ENCODE data around the gene RNF112. TPM values are rescaled to one million over a fixed set of nuclear protein-coding genes. Genes with fewer than 3 reads are reported as not detected.

The RNF112 gene
- total and polyA plus RNA-seq, 2 of the 13 experiments (the other 11 are each of a cell fraction or from before 2014, with no cell fraction given) = 0.05 TPM; not detected in 1

- ChIA-PET POLR2A (no interaction called here), CTCF (ENCODE audit: low intra/inter-chr PET ratio, low total read pairs) (no interaction called here)
- Histone ChIP-seq H3K27ac (ENCODE audit: extremely low read length, insufficient read depth, low read length) (no peak overlapping the region), H3K36me3 (replicated peaks in 1 of 2; ENCODE audit: control insufficient read depth in 1 of 2, insufficient read depth in 2 of 2, low read length in 2 of 2) (no peaks in the 10 kb centered on the region), H2AFZ (ENCODE audit: low read length) (no peak overlapping the region), H3K9ac (ENCODE audit: insufficient read depth, low read depth, low read length) (no peak overlapping the region), H4K20me1 (ENCODE audit: insufficient read depth, low read length) (no peaks in the 10 kb centered on the region), H3K4me3 (replicated peaks in 1 of 3; ENCODE audit: insufficient read depth in 1 of 3, low read depth in 2 of 3, low read length in 3 of 3) (no peak overlapping the region), H3K79me2 (ENCODE audit: insufficient read depth, low read length) (no peaks in the 10 kb centered on the region), H3K4me2 (ENCODE audit: low read depth, low read length) (no peak overlapping the region), H3K9me3 (ENCODE audit: low read length) (no peaks in the 10 kb centered on the region), H3K4me1 (ENCODE audit: insufficient read depth, low read length) (no peaks in the 10 kb centered on the region), H3K27me3 (ENCODE audit: control insufficient read depth in 1 of 2, insufficient read depth in 2 of 2, low read length in 2 of 2) (peaks cover 12 to 58% of the 10 kb centered on the region in 2 experiments)
- in situ Hi-C loops (cut with HindIII; ENCODE audit: extremely low pct_ligation_motif_present, low pct_unique_long_range_greater_than_20kb) (no loop called here), intact Hi-C loops (cut with micrococcal nuclease; ENCODE audit: unreplicated experiment) (no loop called here)
- 49% methylated on average over 9 of the region's 12 CpGs for WGBS (ENCODE audit: low lambda C conversion rate)
- FAIRE-seq = no peak
- no peak for ATAC-seq
- DNase-seq (ENCODE audit: low spot score) = no peak
- BruUV-seq (replicated peaks) = no TSS peak
- TF ChIP-seq ZNF264 (CRISPR knock-in tag; IDR thresholded peaks at IDR 0.05) (no peak), MLX (CRISPR knock-in tag; IDR thresholded peaks at IDR 0.05) (no peak), ZFP36L2 (CRISPR knock-in tag; IDR thresholded peaks at IDR 0.05) (no peak), ZNF841 (CRISPR knock-in tag; IDR thresholded peaks at IDR 0.05; ENCODE audit: borderline replicate concordance) (no peak), NFATC3 (CRISPR knock-in tag; IDR thresholded peaks at IDR 0.05) (no peak), ZNF569 (CRISPR knock-in tag; IDR thresholded peaks at IDR 0.05; ENCODE audit: borderline replicate concordance) (no peak), ZNF407 (CRISPR knock-in tag; IDR thresholded peaks at IDR 0.05; ENCODE audit: not compliant biosample characterization) (no peak), PHF8 (CRISPR knock-in tag; IDR thresholded peaks at IDR 0.05) (no peak), EZH2 (conservative IDR thresholded peaks at IDR 0.05; ENCODE audit: low read depth, low read length) (no peak), ETV5 (CRISPR knock-in tag; IDR thresholded peaks at IDR 0.05; ENCODE audit: borderline replicate concordance) (no peak), ZSCAN29 (CRISPR knock-in tag; conservative IDR thresholded peaks at IDR 0.05) (no peak), MTF1 (CRISPR knock-in tag; IDR thresholded peaks at IDR 0.05) (no peak)
- TF ChIP-seq, protein P1, sequence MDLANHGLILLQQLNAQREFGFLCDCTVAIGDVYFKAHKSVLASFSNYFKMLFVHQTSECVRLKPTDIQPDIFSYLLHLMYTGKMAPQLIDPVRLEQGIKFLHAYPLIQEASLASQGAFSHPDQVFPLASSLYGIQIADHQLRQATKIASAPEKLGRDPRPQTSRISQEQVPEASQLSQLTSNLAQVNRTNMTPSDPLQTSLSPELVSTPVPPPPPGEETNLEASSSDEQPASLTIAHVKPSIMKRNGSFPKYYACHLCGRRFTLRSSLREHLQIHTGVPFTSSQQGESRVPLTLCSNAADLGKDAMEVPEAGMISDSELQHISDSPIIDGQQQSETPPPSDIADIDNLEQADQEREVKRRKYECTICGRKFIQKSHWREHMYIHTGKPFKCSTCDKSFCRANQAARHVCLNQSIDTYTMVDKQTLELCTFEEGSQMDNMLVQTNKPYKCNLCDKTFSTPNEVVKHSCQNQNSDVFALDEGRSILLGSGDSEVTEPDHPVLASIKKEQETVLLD (CRISPR knock-in tag; IDR thresholded peaks at IDR 0.05; ENCODE audit: low read depth) = no peak
- TF ChIP-seq, protein P2, sequence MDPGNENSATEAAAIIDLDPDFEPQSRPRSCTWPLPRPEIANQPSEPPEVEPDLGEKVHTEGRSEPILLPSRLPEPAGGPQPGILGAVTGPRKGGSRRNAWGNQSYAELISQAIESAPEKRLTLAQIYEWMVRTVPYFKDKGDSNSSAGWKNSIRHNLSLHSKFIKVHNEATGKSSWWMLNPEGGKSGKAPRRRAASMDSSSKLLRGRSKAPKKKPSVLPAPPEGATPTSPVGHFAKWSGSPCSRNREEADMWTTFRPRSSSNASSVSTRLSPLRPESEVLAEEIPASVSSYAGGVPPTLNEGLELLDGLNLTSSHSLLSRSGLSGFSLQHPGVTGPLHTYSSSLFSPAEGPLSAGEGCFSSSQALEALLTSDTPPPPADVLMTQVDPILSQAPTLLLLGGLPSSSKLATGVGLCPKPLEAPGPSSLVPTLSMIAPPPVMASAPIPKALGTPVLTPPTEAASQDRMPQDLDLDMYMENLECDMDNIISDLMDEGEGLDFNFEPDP (CRISPR knock-in tag; conservative IDR thresholded peaks at IDR 0.05) = no peak
These were observed 2.0 kb downstream of the RNF112 start for GRCh38 chr17:19412984-19413383.

Data from HepG2 (cell line).